A549 (cell line): Measurements from ENCODE around the gene ASH1L. TPM values are rescaled to one million over a fixed set of nuclear protein-coding genes. Genes with fewer than 3 reads are reported as not detected.
"Not testable (repeated sequence)": the region's sequence is repeated elsewhere in the genome, so short reads cannot be mapped to it uniquely, and the experiment has no call there.

ENCODE experiments used
- ATAC-seq, 2 experiments: fragments of 200-7000 bp in 1 of 2; fragments of >200 bp in 1 of 2; cut with Nextera tagmentation in 1 of 2; cut with Tn5 transposase in 1 of 2; 3 replicates each; pipeline versions ENCODE4 v1.8.0 to v1.9.1; 2018 to 2020; ENCODE audit warnings: mild to moderate bottlenecking in 1 of 2, moderate library complexity in 1 of 2
- CTCF ChIA-PET: fragments of 300-600 bp; sonication (Branson Sonifier 250); formaldehyde crosslinking; extraction: SDS; loops from one replicate; lab custom pipeline; 2021; ENCODE audit warnings: antibody characterized with exemption, inconsistent platforms; lab: Yijun Ruan, JAX
- POLR2A ChIA-PET: fragments of 350-600 bp; formaldehyde crosslinking; extraction: SDS; loops from one replicate; lab custom pipeline; 2021; ENCODE audit warnings: antibody characterized with exemption, inconsistent platforms; lab: Yijun Ruan, JAX
- DNase-seq, 2 experiments: peaks; one replicate each; pipeline versions ENCODE4 v3.0.0 to v3.0.0-alpha.2; 2011 to 2016; ENCODE audit warnings: low read depth in 1 of 2, low spot score in 1 of 2
- FAIRE-seq: peaks from 2 replicates; lab custom pipeline; 2011; peaks lifted over from hg19 to GRCh38; lab: Jason Lieb, UNC
- H3K27ac ChIP-seq, 2 experiments: fragments of >200 bp; sonication (Bioruptor Twin); formaldehyde crosslinking; 3 replicates each; pipeline ENCODE4 v1.5.1; 2016 to 2017
- H3K4me1 ChIP-seq: fragments of >200 bp; sonication (Bioruptor Twin); formaldehyde crosslinking; 3 replicates; pipeline ENCODE4 v1.6.1; 2016
- H3K4me2 ChIP-seq: fragments of >200 bp; sonication (Bioruptor Twin); formaldehyde crosslinking; 3 replicates; pipeline ENCODE4 v1.6.1; 2016
- H3K4me3 ChIP-seq: fragments of >200 bp; sonication (Bioruptor Twin); formaldehyde crosslinking; 3 replicates; pipeline ENCODE4 v1.5.1; 2016
- H3K9me3 ChIP-seq: fragments of >200 bp; sonication (Bioruptor Twin); formaldehyde crosslinking; 3 replicates; pipeline ENCODE4 v1.6.1; 2016
- BHLHE40 ChIP-seq: IDR thresholded peaks from 2 replicates; pipeline ENCODE4 v1.6.1; 2012; ENCODE audit warnings: low read depth, low read length, inconsistent platforms
- CEBPB ChIP-seq, 2 experiments: fragments of >200 bp in 1 of 2; sonication (Bioruptor Twin) in 1 of 2; formaldehyde crosslinking in 1 of 2; IDR thresholded peaks; 2 replicates each; pipeline ENCODE4 v1.6.1; 2012 to 2016
- CHD4 ChIP-seq: fragments of 200-600 bp; sonication (generic); IDR thresholded peaks from 2 replicates; pipeline ENCODE4 v1.6.1; 2016; ENCODE audit warnings: antibody characterized with exemption, mild to moderate bottlenecking, borderline replicate concordance
- EHMT2 ChIP-seq: fragments of 200-600 bp; sonication (generic); IDR thresholded peaks from 2 replicates; pipeline ENCODE4 v1.6.1; 2016; ENCODE audit warnings: antibody characterized with exemption, low read depth, mild to moderate bottlenecking, moderate library complexity
- ELK1 ChIP-seq: fragments of 150-350 bp; IDR thresholded peaks from 2 replicates; pipeline ENCODE4 v1.6.1; 2014; ENCODE audit warnings: low read depth, mild to moderate bottlenecking, low read length
- EP300 ChIP-seq, 2 experiments: fragments of >200 bp; sonication (Bioruptor Twin); formaldehyde crosslinking; IDR thresholded peaks; 2 replicates in 1 of 2; 3 replicates in 1 of 2; pipeline ENCODE4 v1.6.1; 2016 to 2017
- HDAC2 ChIP-seq: fragments of 200-600 bp; sonication (generic); IDR thresholded peaks from 2 replicates; pipeline ENCODE4 v1.6.1; 2016
- HES2 ChIP-seq: fragments of >200 bp; sonication (Bioruptor Twin); formaldehyde crosslinking; IDR thresholded peaks from 2 replicates; pipeline ENCODE4 v1.6.1; 2016
- HEYL ChIP-seq: fragments of 250-450 bp; sonication (Bioruptor Pico); IDR thresholded peaks from 2 replicates; pipeline ENCODE4 v1.8.0; 2021; ENCODE audit warnings: mild to moderate bottlenecking, moderate library complexity
- HMGXB4 ChIP-seq: fragments of 250-450 bp; sonication (Bioruptor Pico); IDR thresholded peaks from 2 replicates; pipeline ENCODE4 v1.5.0; 2021; ENCODE audit warnings: mild to moderate bottlenecking, moderate library complexity, borderline replicate concordance
- HOXB5 ChIP-seq: fragments of 250-450 bp; sonication (Bioruptor Pico); IDR thresholded peaks from 2 replicates; pipeline ENCODE4 v1.5.0; 2020; ENCODE audit warnings: mild to moderate bottlenecking, moderate library complexity
- JUNB ChIP-seq: fragments of >200 bp; sonication (Bioruptor Twin); formaldehyde crosslinking; IDR thresholded peaks from 2 replicates; pipeline ENCODE4 v1.6.1; 2016
- MAZ ChIP-seq: fragments of 150-350 bp; IDR thresholded peaks from 2 replicates; pipeline ENCODE4 v1.6.1; 2014; ENCODE audit warnings: antibody characterized with exemption, low read depth, low read length, borderline replicate concordance
- NFE2L2 ChIP-seq: fragments of 150-350 bp; conservative IDR thresholded peaks from 2 replicates; pipeline ENCODE4 v1.6.1; 2014; ENCODE audit warnings: low read length
- RCOR1 ChIP-seq: fragments of 150-350 bp; IDR thresholded peaks from 2 replicates; pipeline ENCODE4 v1.6.1; 2014; ENCODE audit warnings: antibody characterized with exemption, low read length, low read depth
- REST ChIP-seq: fragments of 200-600 bp; sonication (generic); IDR thresholded peaks from 2 replicates; pipeline ENCODE4 v1.6.1; 2016; ENCODE audit warnings: antibody characterized with exemption, mild to moderate bottlenecking, moderate library complexity
- TFCP2L1 ChIP-seq: fragments of 250-450 bp; sonication (Bioruptor Pico); IDR thresholded peaks from 2 replicates; pipeline ENCODE4 v1.5.0; 2021; ENCODE audit warnings: mild to moderate bottlenecking
- ZFP36 ChIP-seq: fragments of 450-650 bp; IDR thresholded peaks from 2 replicates; pipeline ENCODE4 v1.6.1; 2014; ENCODE audit warnings: borderline replicate concordance; ENCODE audit not compliant: partially characterized antibody
- WGBS: methylation state at CpG from one replicate; pipeline ENCODE4 v1.1.6; 2017; ENCODE audit errors: missing lambda C conversion rate; 5-methylcytosine and 5-hydroxymethylcytosine counted together
- polyA plus RNA-seq, 4 experiments: library from polyadenylated mRNA; depleted of rRNA in 3 of 4; stranded (reverse); fragments of >200 nt; fragmentation: RNase III in 1 of 4; extraction: RNeasy Plus Mini Kit Qiagen cat#74134 plus additional on column Dnase treatment in 1 of 4; gene quantifications; 2 replicates in 3 of 4; 3 replicates in 1 of 4; pipeline ENCODE4 v1.2.3, GENCODE V29; 2011 to 2017

ASH1L gene
- polyA plus RNA-seq, 2 of the 4 experiments (the other 2 are of a cell fraction), result 10.0 to 32.8 TPM

- POLR2A ChIA-PET, result no interaction called here
- FAIRE-seq, result no peak
- CTCF ChIA-PET, result interaction anchor here (0.6 to 0.9 kb wide), 3 partner anchors 9 to 111 kb away, joined by 3 read pairs; no protein-coding TSS in a partner anchor
Measured at GRCh38 chr1:155389826-155390225, 172.8 kb downstream of the ASH1L start.

GRCh38 chr1:155385836-155386235 is 176.8 kb downstream of the ASH1L start:
- CTCF ChIA-PET, result interaction anchor here (0.6 to 2.1 kb wide), 4 partner anchors 8 to 119 kb away, joined by 3 to 6 read pairs (median 4); no protein-coding TSS in a partner anchor
- FAIRE-seq, ATAC-seq, POLR2A ChIA-PET, H3K4me3 ChIP-seq, H3K4me1 ChIP-seq, DNase-seq, H3K4me2 ChIP-seq, H3K27ac ChIP-seq: not testable (repeated sequence)
- WGBS, result 94% methylated on average over 5 of the region's 5 CpGs
- H3K9me3 ChIP-seq, result peaks cover 26% of the 10 kb centered on the region

More at GRCh38 chr1:155389826-155390225, 172.8 kb downstream of the ASH1L start:
- H3K4me1 ChIP-seq, result no peaks in the 10 kb centered on the region
- H3K9me3 ChIP-seq, result peaks cover 39% of the 10 kb centered on the region
- DNase-seq, result no peak
- no peak overlapping the region for H3K4me3 ChIP-seq
- H3K27ac ChIP-seq, result no peak overlapping the region
- H3K4me2 ChIP-seq, result no peak overlapping the region
- no peak for ATAC-seq
- TF ChIP-seq TFCP2L1 (CRISPR knock-in tag), result no peak
- no peak for TF ChIP-seq CHD4
- no peak for TF ChIP-seq EP300 (IDR thresholded peaks at IDR 0.05)
- no peak for TF ChIP-seq ELK1

GRCh38 chr1:155383406-155383805 is 179.2 kb downstream of the ASH1L start:
- Histone ChIP-seq H3K4me3 (no peak overlapping the region), H3K27ac (no peak overlapping the region)
- no peak for FAIRE-seq
- ChIA-PET CTCF (interaction anchor here (0.6 to 1.0 kb wide), 2 partner anchors 121 to 132 kb away, joined by 3 to 6 read pairs; no protein-coding TSS in a partner anchor), POLR2A (no interaction called here)
- 97% methylated on average over 1 of the region's 1 CpG for WGBS
- TF ChIP-seq HDAC2 (no peak), HES2 (no peak)
- TF ChIP-seq, all 56 proteins: peak for 0
- no peak for DNase-seq
- Histone ChIP-seq H3K9me3 (peaks cover 16% of the 10 kb centered on the region), H3K4me2 (no peak overlapping the region), H3K4me1 (no peaks in the 10 kb centered on the region)
- no peak for ATAC-seq

- FAIRE-seq (no peak), ATAC-seq (no peak), DNase-seq (peak; percentile 4 to 11)
- Histone ChIP-seq H3K4me2 (no peak overlapping the region), H3K9me3 (no peaks in the 10 kb centered on the region), H3K4me1 (no peaks in the 10 kb centered on the region), H3K27ac (no peak overlapping the region), H3K4me3 (no peak overlapping the region)
- ChIA-PET CTCF (interaction anchor here (1.4 kb wide), 1 partner anchor 42 kb away, joined by 4 read pairs; no protein-coding TSS in a partner anchor), POLR2A (no interaction called here)
- TF ChIP-seq HMGXB4 (CRISPR knock-in tag), result no peak
- TF ChIP-seq BHLHE40, result no peak
- no peak for TF ChIP-seq HEYL (CRISPR knock-in tag)
- no peak for TF ChIP-seq NFE2L2
- no peak for TF ChIP-seq MAZ
- TF ChIP-seq HDAC2, result no peak
- TF ChIP-seq RCOR1, result no peak
- TF ChIP-seq HOXB5 (CRISPR knock-in tag), result no peak
- TF ChIP-seq EHMT2, result no peak
- TF ChIP-seq JUNB, result no peak
- no peak for TF ChIP-seq CEBPB (IDR thresholded peaks at IDR 0.05)
- no peak for TF ChIP-seq ZFP36
- TF ChIP-seq REST, result no peak
- TF ChIP-seq ELK1, result no peak
Measured at GRCh38 chr1:155379631-155380090, 182.9 kb downstream of the ASH1L start.
